HUES6 (cell line): ENCODE results near the gene SNX13.

Source experiments
- H3K27ac ChIP-seq: 2 replicates; pipeline ENCODE4 v1.7.0; 2013; ENCODE audit warnings: low read depth, mild to moderate bottlenecking, low read length, inconsistent platforms
- H3K27me3 ChIP-seq: 2 replicates; pipeline ENCODE4 v1.6.1; 2013; ENCODE audit warnings: low read length; ENCODE audit not compliant: control insufficient read depth, insufficient read depth
- H3K36me3 ChIP-seq: 2 replicates; pipeline ENCODE4 v1.6.1; 2013; ENCODE audit warnings: low read length; ENCODE audit not compliant: control insufficient read depth, insufficient read depth
- H3K4me1 ChIP-seq: 2 replicates; pipeline ENCODE4 v1.6.1; 2013; ENCODE audit warnings: low read length; ENCODE audit not compliant: control insufficient read depth, insufficient read depth
- H3K4me3 ChIP-seq: 2 replicates; pipeline ENCODE4 v1.5.1; 2013; ENCODE audit warnings: low read depth, low read length
- H3K9ac ChIP-seq: one replicate; pipeline ENCODE4 v1.6.1; 2013; ENCODE audit warnings: mild to moderate bottlenecking, low read length
- H3K9me3 ChIP-seq: 2 replicates; pipeline ENCODE4 v1.6.1; 2013; ENCODE audit warnings: low read depth, low read length; ENCODE audit not compliant: control insufficient read depth, insufficient read depth

The SNX13 gene

DNA sequence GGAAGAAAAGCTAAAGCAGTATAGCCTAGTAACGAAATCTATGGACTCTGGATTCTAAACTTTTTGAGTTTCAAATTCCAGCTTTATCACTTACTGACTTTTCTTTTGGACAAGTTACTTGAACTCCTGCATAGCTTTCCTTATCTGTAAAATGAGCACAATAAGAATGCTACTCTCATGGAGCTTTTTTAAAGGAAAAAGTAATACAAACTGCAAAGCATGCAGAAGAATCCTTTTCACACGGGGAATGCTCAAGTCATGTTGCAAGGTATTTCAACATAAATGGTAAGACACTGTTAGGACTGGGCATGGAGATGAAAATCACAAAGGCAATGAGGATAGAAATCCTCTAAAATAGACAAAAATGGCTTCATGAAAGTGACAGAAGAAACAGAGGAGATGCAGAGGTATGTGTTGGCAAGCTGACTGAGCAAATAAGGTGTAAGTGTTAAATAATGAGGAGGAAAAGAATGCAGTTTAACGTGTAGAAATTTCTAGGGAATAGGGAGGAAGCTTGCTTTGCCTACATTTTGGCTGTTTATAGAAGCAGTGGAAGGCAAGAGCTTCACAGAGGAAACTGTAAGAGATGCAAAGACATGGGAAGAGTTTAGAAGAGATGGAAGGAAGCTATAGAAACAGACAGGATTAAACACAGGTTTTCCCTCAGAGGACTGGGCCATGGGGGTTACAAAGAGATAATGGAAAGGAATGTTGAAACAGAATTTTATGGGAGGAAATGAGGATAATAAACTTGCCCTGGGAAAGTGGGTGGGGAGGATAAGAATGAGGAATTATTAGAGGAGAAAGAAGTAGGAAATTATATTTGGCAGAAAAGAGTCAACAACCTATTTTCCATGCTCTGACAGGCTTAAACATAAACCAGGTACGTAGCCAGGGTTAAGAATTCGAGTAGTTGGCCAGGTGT is 28.8 kb upstream of the SNX13 start:
- Histone ChIP-seq H3K36me3 (no peaks in the 10 kb centered on the region), H3K9ac (no peak overlapping the region), H3K4me3 (no peak overlapping the region), H3K27me3 (no peaks in the 10 kb centered on the region), H3K4me1 (no peaks in the 10 kb centered on the region), H3K27ac (no peak overlapping the region), H3K9me3 (no peaks in the 10 kb centered on the region)

DNA sequence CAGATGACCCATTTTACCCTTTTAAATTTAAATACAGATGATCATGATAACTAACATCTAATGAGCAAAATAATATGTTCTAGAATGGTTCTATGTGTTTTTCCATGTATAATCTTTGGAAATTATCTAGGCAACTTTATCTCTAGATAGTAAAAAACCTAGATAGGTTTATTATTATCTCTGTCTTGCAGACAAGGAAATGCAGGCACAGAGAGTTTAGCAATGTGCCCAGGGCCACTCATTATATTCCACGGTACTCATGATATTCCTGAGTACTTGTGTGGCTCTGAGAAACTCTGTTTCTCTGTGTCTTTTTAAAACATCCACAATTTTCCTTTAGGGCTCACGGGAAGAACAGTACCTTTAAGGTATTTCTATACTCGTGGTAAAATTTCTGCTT is 26.4 kb upstream of the SNX13 start:
- Histone ChIP-seq H3K36me3 (no peaks in the 10 kb centered on the region), H3K27me3 (no peaks in the 10 kb centered on the region), H3K4me1 (no peaks in the 10 kb centered on the region), H3K9me3 (no peaks in the 10 kb centered on the region), H3K9ac (no peak overlapping the region), H3K27ac (no peak overlapping the region), H3K4me3 (no peak overlapping the region)

DNA sequence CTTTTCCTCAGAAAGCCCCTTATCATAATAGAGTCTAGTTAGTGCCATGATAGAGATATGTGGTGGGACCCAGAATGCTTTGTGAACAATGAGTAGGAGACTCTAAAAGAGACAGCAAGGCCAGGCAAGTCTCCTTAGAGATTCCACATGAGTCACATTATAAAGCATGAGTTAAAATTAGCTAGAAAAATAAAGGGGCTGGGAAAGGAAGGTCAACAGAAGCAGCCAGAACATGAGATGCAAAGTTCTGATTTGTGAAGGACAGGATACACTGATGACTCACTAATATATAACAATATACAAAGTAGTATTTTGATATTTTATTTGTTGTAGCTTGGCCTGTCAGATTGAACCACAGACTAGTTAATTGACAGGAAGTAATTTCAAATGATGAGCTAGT is 25.3 kb upstream of the SNX13 start:
- Histone ChIP-seq H3K27me3 (no peaks in the 10 kb centered on the region), H3K36me3 (no peaks in the 10 kb centered on the region), H3K9me3 (no peaks in the 10 kb centered on the region), H3K4me3 (no peak overlapping the region), H3K4me1 (no peaks in the 10 kb centered on the region), H3K9ac (no peak overlapping the region), H3K27ac (no peak overlapping the region)

DNA sequence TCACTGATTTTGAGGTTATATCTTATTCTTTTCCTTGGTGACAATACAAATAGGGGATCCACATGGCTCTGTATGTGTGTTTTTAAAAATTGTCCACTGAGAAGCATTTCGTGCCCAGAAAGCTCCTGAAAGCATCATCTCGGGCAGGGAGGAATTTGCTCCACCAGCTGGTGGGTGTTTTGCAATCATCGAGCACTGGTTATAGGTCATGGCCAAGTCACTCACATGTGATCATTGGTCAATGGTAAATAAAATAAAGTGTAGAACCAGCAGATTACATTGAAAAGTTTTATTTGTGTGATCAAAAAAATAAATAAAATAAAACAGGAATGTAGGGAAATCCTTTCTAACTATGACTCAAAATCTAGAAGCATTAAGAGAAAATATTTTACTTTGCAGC is 23.0 kb upstream of the SNX13 start:
- Histone ChIP-seq H3K36me3 (no peaks in the 10 kb centered on the region), H3K27ac (no peak overlapping the region), H3K9ac (no peak overlapping the region), H3K4me3 (no peak overlapping the region), H3K27me3 (no peaks in the 10 kb centered on the region), H3K4me1 (no peaks in the 10 kb centered on the region), H3K9me3 (no peaks in the 10 kb centered on the region)

DNA sequence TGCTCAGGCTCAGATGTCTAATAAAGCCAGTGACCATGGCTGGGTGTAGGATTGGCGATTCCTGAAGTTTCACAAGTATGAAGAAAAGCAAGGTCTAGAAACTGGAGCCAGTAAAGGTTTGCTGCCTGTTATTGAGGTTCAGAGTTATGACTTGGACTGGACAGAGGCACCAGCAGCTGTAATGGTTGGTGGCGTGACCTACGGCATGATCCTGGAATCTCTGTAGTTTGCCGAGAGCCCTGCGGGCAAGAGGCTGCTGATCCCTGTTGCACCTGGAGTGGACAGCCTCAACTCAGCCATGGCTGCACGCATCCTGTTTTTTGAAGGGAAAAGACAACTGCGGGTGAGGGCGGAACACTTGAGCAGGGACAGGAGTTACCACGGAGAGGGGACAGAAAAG is 22.4 kb upstream of the SNX13 start:
- H3K4me1 ChIP-seq, result no peaks in the 10 kb centered on the region
- no peak overlapping the region for H3K4me3 ChIP-seq
- no peaks in the 10 kb centered on the region for H3K27me3 ChIP-seq
- no peaks in the 10 kb centered on the region for H3K9me3 ChIP-seq
- no peak overlapping the region for H3K9ac ChIP-seq
- no peak overlapping the region for H3K27ac ChIP-seq
- H3K36me3 ChIP-seq, result no peaks in the 10 kb centered on the region

DNA sequence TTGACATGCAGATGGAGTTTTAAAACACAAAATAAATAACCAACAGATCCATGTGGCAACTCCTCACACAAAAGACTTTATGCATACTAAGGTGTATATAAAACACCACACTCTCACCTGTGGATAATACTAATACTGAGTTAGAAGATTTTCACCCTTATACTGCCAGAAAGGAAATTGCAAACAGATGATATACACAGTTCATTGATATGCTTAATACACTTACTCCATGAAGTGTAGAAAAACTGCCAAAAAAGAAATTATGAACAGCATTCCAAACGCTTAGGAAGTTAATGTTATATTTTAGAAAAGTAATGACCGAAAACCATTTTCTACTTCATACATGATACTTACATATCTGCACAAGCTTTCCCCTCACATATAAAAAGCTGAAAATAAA is 17.6 kb upstream of the SNX13 start:
- Histone ChIP-seq H3K27ac (no peak overlapping the region), H3K9me3 (no peaks in the 10 kb centered on the region), H3K36me3 (no peaks in the 10 kb centered on the region), H3K27me3 (no peaks in the 10 kb centered on the region), H3K9ac (no peak overlapping the region), H3K4me3 (no peak overlapping the region), H3K4me1 (no peaks in the 10 kb centered on the region)

DNA sequence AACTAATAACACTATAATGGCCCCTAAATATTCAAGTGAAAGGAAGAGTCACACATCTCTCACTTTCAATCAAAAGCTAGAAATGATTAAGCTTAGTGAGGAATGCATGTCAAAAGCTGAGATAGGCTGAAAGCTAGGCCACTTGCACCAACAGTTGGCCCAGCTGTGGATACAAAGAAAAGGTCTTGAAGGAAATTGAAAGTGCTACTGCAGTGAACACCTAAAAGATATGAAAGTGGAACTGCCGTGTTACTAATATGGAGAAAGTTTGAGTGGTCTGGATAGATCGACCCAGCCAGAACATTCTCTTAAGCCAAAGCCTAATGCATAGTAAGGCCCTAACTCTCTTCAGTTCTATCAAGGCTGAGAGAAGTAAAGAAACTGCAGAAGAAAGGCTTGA is 12.1 kb upstream of the SNX13 start:
- no peaks in the 10 kb centered on the region for H3K36me3 ChIP-seq
- no peak overlapping the region for H3K4me3 ChIP-seq
- no peaks in the 10 kb centered on the region for H3K4me1 ChIP-seq
- no peaks in the 10 kb centered on the region for H3K27me3 ChIP-seq
- no peaks in the 10 kb centered on the region for H3K9me3 ChIP-seq
- no peak overlapping the region for H3K27ac ChIP-seq
- H3K9ac ChIP-seq, result no peak overlapping the region

DNA sequence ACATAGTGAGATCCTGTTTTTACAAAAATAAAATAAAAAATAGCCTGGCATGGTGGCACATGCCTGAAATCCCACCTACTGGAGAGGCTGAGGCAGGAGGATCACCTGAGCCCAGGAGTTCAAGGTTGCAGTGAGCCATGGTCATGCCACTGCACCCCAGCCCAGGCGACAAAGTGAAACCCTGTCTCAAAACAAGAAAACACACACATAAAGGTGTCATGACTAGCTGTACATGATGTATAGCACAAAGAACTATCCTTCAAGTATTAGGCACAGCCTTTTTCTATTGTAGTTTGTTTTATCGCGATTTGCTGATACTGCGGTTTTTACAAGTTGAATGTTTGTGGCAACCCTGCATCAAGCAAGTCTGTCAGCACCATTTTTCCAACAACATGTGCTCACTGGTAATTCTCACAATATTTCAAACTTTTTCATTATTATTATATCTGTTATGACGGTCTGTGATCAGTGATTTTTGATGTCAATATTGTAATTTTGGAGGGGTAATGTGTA is 11.5 kb upstream of the SNX13 start:
- H3K9ac ChIP-seq, result no peak overlapping the region
- H3K4me1 ChIP-seq, result no peaks in the 10 kb centered on the region
- H3K36me3 ChIP-seq, result no peaks in the 10 kb centered on the region
- no peak overlapping the region for H3K27ac ChIP-seq
- no peak overlapping the region for H3K4me3 ChIP-seq
- no peaks in the 10 kb centered on the region for H3K9me3 ChIP-seq
- no peaks in the 10 kb centered on the region for H3K27me3 ChIP-seq

DNA sequence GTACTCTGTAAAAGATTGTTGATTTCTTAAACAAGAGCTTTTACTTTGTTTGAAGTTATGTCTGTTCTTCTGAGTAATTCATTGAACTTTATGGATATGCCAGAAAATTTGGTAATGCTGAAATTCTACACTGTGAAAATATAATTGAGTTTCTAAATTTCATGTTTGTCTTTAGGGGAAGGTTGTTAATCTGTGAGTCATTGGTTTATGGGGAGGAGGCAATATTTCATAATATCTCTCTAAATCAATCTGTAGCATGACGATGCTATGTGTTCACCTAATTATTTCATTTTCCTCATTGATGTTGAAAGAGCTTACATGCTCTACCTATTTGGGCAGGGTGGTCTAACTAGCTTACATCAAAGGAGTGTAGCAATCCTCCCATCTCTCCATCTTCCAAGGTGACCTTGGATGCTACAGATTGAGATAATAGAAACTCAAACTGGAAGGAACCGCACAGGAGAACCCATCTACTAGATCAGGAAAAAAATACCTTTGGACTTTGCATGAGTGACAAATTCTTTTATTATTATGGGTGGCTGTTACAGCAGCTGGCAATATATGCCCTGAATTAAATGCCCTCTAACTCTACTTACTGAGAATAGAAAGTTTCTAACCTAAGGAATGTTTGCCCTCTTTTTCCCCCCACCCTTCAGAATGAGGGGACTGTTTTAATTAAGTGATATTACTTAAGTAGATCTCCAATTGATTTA is 8.4 kb upstream of the SNX13 start:
- Histone ChIP-seq H3K4me3 (no peak overlapping the region), H3K36me3 (no peaks in the 10 kb centered on the region), H3K27me3 (no peaks in the 10 kb centered on the region), H3K4me1 (no peaks in the 10 kb centered on the region), H3K9me3 (no peaks in the 10 kb centered on the region), H3K27ac (no peak overlapping the region), H3K9ac (no peak overlapping the region)

DNA sequence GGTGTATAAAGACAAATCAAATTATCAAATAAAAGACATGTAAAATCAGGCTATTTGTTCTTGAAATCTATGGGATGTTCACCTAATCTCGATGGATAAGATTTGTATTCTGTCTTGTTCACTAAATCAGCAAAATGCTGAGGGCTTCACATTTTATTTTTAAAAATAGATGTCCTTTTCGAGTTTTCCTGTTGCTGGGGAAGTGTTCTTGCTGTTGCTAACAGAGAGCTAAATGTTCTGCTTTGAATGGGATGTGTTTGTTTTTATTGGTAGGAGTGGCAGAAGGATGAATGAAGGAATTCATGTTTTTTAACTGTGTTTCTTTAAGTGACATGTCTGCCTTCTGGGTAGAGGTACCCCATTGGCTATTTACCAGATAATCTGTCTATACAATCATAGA is 7.3 kb upstream of the SNX13 start:
- no peaks in the 10 kb centered on the region for H3K27me3 ChIP-seq
- H3K27ac ChIP-seq, result no peak overlapping the region
- H3K4me1 ChIP-seq, result no peaks in the 10 kb centered on the region
- H3K9ac ChIP-seq, result no peak overlapping the region
- no peak overlapping the region for H3K4me3 ChIP-seq
- no peaks in the 10 kb centered on the region for H3K36me3 ChIP-seq
- H3K9me3 ChIP-seq, result no peaks in the 10 kb centered on the region

DNA sequence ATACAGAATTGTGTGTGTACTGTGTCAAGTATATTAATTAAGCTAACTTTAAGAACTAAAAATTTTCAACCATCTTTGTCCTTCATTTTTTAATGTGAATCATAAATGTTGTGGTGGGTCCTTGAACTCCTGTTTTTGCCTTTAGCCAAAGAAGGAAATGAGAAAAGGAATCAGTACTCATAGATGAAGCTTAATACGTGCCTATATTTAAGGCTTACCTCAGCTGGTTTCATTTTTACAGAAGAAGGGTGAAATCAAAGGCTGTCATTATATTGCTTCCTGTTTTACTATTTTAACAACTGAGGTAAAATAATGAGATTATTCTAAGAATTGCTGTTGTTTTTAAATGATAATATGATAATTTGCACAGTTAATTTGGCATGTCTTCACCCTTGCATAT is 6.3 kb upstream of the SNX13 start:
- Histone ChIP-seq H3K9me3 (no peaks in the 10 kb centered on the region), H3K4me3 (no peak overlapping the region), H3K9ac (no peak overlapping the region), H3K36me3 (no peaks in the 10 kb centered on the region), H3K27ac (no peak overlapping the region), H3K27me3 (no peaks in the 10 kb centered on the region; the same call in 1 of the 2 replicates), H3K4me1 (no peaks in the 10 kb centered on the region)
